ENCODE data around the gene NXPH4.

DNA sequence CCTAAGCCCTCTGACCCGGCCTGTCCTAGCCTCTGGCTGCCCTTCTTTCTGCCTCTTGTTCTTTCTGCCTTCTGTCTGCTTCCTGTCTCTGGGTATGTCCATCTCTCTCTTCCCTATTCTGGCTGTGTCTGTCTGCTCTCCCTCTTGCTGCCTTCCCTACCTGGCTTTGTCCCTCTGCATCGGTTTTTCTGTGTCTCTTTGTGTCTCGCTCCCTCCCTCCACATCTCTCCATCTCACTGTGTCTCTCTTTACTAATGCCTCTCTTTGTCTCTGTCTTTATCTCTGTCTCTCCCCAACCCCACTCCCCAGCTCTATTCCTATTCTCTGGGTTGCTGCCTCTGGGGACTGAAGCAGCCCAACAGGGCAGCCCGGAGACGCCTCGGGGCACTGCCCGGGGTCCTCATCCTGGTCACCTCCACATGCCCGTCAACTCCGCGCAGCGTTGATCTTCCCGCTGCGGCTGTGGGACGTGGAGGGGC lies 23.0 kb downstream of the NXPH4 start:
- TF ChIP-seq RAD21 (conservative IDR thresholded peaks at IDR 0.05) = no peak
- TF ChIP-seq, protein P1, sequence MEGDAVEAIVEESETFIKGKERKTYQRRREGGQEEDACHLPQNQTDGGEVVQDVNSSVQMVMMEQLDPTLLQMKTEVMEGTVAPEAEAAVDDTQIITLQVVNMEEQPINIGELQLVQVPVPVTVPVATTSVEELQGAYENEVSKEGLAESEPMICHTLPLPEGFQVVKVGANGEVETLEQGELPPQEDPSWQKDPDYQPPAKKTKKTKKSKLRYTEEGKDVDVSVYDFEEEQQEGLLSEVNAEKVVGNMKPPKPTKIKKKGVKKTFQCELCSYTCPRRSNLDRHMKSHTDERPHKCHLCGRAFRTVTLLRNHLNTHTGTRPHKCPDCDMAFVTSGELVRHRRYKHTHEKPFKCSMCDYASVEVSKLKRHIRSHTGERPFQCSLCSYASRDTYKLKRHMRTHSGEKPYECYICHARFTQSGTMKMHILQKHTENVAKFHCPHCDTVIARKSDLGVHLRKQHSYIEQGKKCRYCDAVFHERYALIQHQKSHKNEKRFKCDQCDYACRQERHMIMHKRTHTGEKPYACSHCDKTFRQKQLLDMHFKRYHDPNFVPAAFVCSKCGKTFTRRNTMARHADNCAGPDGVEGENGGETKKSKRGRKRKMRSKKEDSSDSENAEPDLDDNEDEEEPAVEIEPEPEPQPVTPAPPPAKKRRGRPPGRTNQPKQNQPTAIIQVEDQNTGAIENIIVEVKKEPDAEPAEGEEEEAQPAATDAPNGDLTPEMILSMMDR (IDR thresholded peaks at IDR 0.05; ENCODE audit: poor library complexity, severe bottlenecking) = no peak
- TF ChIP-seq EZH2 (IDR thresholded peaks at IDR 0.05; ENCODE audit: borderline replicate concordance, insufficient read depth, low read length, poor library complexity, severe bottlenecking) = no peak
- TF ChIP-seq EP300 (conservative IDR thresholded peaks at IDR 0.05; ENCODE audit: poor library complexity, severe bottlenecking) = no peak
- TF ChIP-seq, protein P2, sequence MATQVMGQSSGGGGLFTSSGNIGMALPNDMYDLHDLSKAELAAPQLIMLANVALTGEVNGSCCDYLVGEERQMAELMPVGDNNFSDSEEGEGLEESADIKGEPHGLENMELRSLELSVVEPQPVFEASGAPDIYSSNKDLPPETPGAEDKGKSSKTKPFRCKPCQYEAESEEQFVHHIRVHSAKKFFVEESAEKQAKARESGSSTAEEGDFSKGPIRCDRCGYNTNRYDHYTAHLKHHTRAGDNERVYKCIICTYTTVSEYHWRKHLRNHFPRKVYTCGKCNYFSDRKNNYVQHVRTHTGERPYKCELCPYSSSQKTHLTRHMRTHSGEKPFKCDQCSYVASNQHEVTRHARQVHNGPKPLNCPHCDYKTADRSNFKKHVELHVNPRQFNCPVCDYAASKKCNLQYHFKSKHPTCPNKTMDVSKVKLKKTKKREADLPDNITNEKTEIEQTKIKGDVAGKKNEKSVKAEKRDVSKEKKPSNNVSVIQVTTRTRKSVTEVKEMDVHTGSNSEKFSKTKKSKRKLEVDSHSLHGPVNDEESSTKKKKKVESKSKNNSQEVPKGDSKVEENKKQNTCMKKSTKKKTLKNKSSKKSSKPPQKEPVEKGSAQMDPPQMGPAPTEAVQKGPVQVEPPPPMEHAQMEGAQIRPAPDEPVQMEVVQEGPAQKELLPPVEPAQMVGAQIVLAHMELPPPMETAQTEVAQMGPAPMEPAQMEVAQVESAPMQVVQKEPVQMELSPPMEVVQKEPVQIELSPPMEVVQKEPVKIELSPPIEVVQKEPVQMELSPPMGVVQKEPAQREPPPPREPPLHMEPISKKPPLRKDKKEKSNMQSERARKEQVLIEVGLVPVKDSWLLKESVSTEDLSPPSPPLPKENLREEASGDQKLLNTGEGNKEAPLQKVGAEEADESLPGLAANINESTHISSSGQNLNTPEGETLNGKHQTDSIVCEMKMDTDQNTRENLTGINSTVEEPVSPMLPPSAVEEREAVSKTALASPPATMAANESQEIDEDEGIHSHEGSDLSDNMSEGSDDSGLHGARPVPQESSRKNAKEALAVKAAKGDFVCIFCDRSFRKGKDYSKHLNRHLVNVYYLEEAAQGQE (IDR thresholded peaks at IDR 0.05; ENCODE audit: borderline replicate concordance) = no peak
- no peak for TF ChIP-seq TAF1 (IDR thresholded peaks at IDR 0.05; ENCODE audit: low read depth)

Data from neural cell (in vitro differentiated cells).